SK-N-SH (cell line): ENCODE results near the gene SPEM1. TPM values are rescaled to one million over a fixed set of nuclear protein-coding genes. Genes with fewer than 3 reads are reported as not detected.
A peak's percentile ranks its signal among the peaks of the same experiment; 100 is the strongest.

Experiments
- CTCF ChIA-PET: fragments of 300-600, 350-600 bp; formaldehyde crosslinking; extraction: SDS; loops from one replicate; lab custom pipeline; 2021; lab: Yijun Ruan, JAX
- POLR2A ChIA-PET: fragments of 350-600 bp; sonication (Branson Sonifier 250); formaldehyde crosslinking; extraction: SDS; loops from one replicate; lab custom pipeline; 2020; ENCODE audit warnings: antibody characterized with exemption, inconsistent platforms; lab: Yijun Ruan, JAX
- DNase-seq: peaks from one replicate; pipeline ENCODE4 v3.0.0; 2012
- H2AFZ ChIP-seq: fragments of 200-600 bp; sonication (generic); 2 replicates; pipeline ENCODE4 v1.8.1; 2016; ENCODE audit warnings: antibody characterized with exemption, mild to moderate bottlenecking, low read depth
- H3F3A ChIP-seq: fragments of 200-600 bp; sonication (generic); replicated peaks from 2 replicates; pipeline ENCODE3; 2016; ENCODE audit warnings: antibody characterized with exemption, mild to moderate bottlenecking; ENCODE audit not compliant: insufficient read depth
- H3K27ac ChIP-seq, 2 experiments: fragments of 200-500 bp in 1 of 2; fragments of 200-600 bp in 1 of 2; sonication (Bioruptor generic) in 1 of 2; sonication (generic), shearing (Covaris generic) in 1 of 2; 2 replicates each; pipeline versions ENCODE4 v1.5.1 to v1.6.1; 2014 to 2016; ENCODE audit warnings: low read depth in 2 of 2, inconsistent platforms in 1 of 2, low read length in 1 of 2, mild to moderate bottlenecking in 1 of 2, mixed read lengths in 1 of 2
- H3K27me3 ChIP-seq: fragments of 200-600 bp; sonication (generic), shearing (Covaris generic); 2 replicates; pipeline ENCODE4 v1.6.1; 2016; ENCODE audit warnings: mixed run types; ENCODE audit not compliant: insufficient read depth
- H3K36me3 ChIP-seq, 2 experiments: fragments of 200-500 bp in 1 of 2; fragments of 200-600 bp in 1 of 2; sonication (Bioruptor generic) in 1 of 2; sonication (generic) in 1 of 2; replicated peaks in 1 of 2; 2 replicates each; pipeline versions ENCODE3 to v1.5.1; 2014 to 2016; ENCODE audit warnings: low read length in 1 of 2, mild to moderate bottlenecking in 1 of 2; ENCODE audit not compliant: insufficient read depth in 2 of 2, control insufficient read depth in 1 of 2
- H3K4me1 ChIP-seq, 2 experiments: fragments of 200-500 bp in 1 of 2; fragments of 200-600 bp in 1 of 2; sonication (Bioruptor generic) in 1 of 2; sonication (generic), shearing (Covaris generic) in 1 of 2; 2 replicates each; pipeline versions ENCODE4 v1.5.1 to v1.6.1; 2014 to 2016; ENCODE audit warnings: low read depth in 1 of 2, low read length in 1 of 2, mixed run types in 1 of 2; ENCODE audit not compliant: insufficient read depth in 2 of 2, control insufficient read depth in 1 of 2
- H3K4me2 ChIP-seq: fragments of 200-600 bp; sonication (generic), shearing (Covaris generic); 2 replicates; pipeline ENCODE4 v1.6.1; 2017; ENCODE audit warnings: mixed run types
- H3K4me3 ChIP-seq, 2 experiments: fragments of 200-500 bp in 1 of 2; fragments of 200-600 bp in 1 of 2; sonication (Bioruptor generic) in 1 of 2; sonication (generic), shearing (Covaris generic) in 1 of 2; 2 replicates each; pipeline versions ENCODE4 v1.5.1 to v1.8.1; 2014 to 2016; ENCODE audit warnings: low read depth in 2 of 2, inconsistent platforms in 1 of 2, low read length in 1 of 2, mild to moderate bottlenecking in 1 of 2, mixed read lengths in 1 of 2, moderate library complexity in 1 of 2
- H3K79me2 ChIP-seq: fragments of 200-600 bp; sonication (generic); 2 replicates; pipeline ENCODE4 v1.8.1; 2017; ENCODE audit warnings: mild to moderate bottlenecking; ENCODE audit not compliant: insufficient read depth
- H3K9ac ChIP-seq: fragments of 200-600 bp; sonication (generic); 2 replicates; pipeline ENCODE4 v1.6.1; 2017; ENCODE audit warnings: mixed run types
- H3K9me2 ChIP-seq: fragments of 200-600 bp; sonication (generic); 2 replicates; pipeline ENCODE4 v1.6.1; 2017; ENCODE audit warnings: mixed run types
- H3K9me3 ChIP-seq: fragments of 200-600 bp; sonication (generic); 2 replicates; pipeline ENCODE4 v1.6.1; 2017; ENCODE audit warnings: mixed run types, mild to moderate bottlenecking, moderate library complexity
- H4K20me1 ChIP-seq: fragments of 200-600 bp; sonication (generic); 2 replicates; pipeline ENCODE4 v1.6.1; 2017; ENCODE audit warnings: mild to moderate bottlenecking, mixed run types; ENCODE audit not compliant: insufficient read depth
- EP300 ChIP-seq, 2 experiments: IDR thresholded peaks; 2 replicates each; pipeline versions ENCODE4 v1.4.0 to v1.6.1; 2012; ENCODE audit warnings: borderline replicate concordance in 1 of 2, low read depth in 1 of 2, low read length in 1 of 2
- FOXJ3 ChIP-seq: sonication (generic); formaldehyde crosslinking; IDR thresholded peaks from 2 replicates; pipeline ENCODE4 v1.5.1; 2020; ENCODE audit warnings: mild to moderate bottlenecking, missing genetic modification reagents
- FOXM1 ChIP-seq: IDR thresholded peaks from 2 replicates; pipeline ENCODE4 v1.4.0; 2012; ENCODE audit warnings: low read depth, mild to moderate bottlenecking
- IRF3 ChIP-seq: fragments of 150-350 bp; IDR thresholded peaks from 2 replicates; pipeline ENCODE4 v1.6.1; 2016; ENCODE audit warnings: mild to moderate bottlenecking, low read depth, low read length
- MEF2A ChIP-seq: IDR thresholded peaks from 2 replicates; pipeline ENCODE4 v1.4.0; 2012; ENCODE audit warnings: low read depth, borderline replicate concordance
- MXI1 ChIP-seq: IDR thresholded peaks from 2 replicates; pipeline ENCODE4 v1.6.1; 2012; ENCODE audit warnings: mild to moderate bottlenecking, low read depth, low read length, improper control_type of control experiment
- PBX3 ChIP-seq: IDR thresholded peaks from 2 replicates; pipeline ENCODE4; 2012
- SMC3 ChIP-seq: IDR thresholded peaks from 2 replicates; pipeline ENCODE4 v1.6.1; 2012; ENCODE audit warnings: low read depth, low read length, improper control_type of control experiment
- TCF12 ChIP-seq: IDR thresholded peaks from 2 replicates; pipeline ENCODE4 v1.4.0; 2012
- USF2 ChIP-seq: fragments of 150-350 bp; IDR thresholded peaks from 2 replicates; pipeline ENCODE4 v1.6.1; 2017; ENCODE audit warnings: antibody characterized with exemption, low read length, low read depth, borderline replicate concordance
- whole genome bisulfite sequencing: methylation state at CpG from one replicate; pipeline ENCODE4 v1.1.6; 2017; ENCODE audit warnings: low lambda C conversion rate; 5-methylcytosine and 5-hydroxymethylcytosine counted together
- polyA plus RNA-seq, 3 experiments: library from polyadenylated mRNA; depleted of rRNA; stranded (reverse); fragments of >200 nt; gene quantifications; 2 replicates each; pipeline ENCODE4 v1.2.3, GENCODE V29; 2012
- TF ChIP-seq, protein P1 (sequence below): IDR thresholded peaks from 2 replicates; pipeline ENCODE4 v1.4.0; 2012; ENCODE audit warnings: low read depth, borderline replicate concordance
- TF ChIP-seq, protein P2 (sequence below): IDR thresholded peaks from 2 replicates; pipeline ENCODE4 v1.4.0; 2012; ENCODE audit warnings: low read depth

Gene SPEM1
- polyA plus RNA-seq, 1 of the 3 experiments (the other 2 are of a cell fraction): not detected

- H3K4me1 ChIP-seq: peaks cover 5 to 21% of the 10 kb centered on the region in 2 experiments; a peak in 2 of 4 replicates
- H3K9me2 ChIP-seq: no peaks in the 10 kb centered on the region
- 35% methylated on average over 12 of the region's 12 CpGs for WGBS
- TF ChIP-seq FOXM1 (no peak), IRF3 (no peak)
- ChIA-PET CTCF (interaction anchor here (0.7 to 4.9 kb wide), 8 partner anchors 10 to 155 kb away, joined by 3 to 28 read pairs (median 4); partner anchors contain the start of genes SENP3 and TMEM95), POLR2A (interaction anchor here (1.0 kb wide), 1 partner anchor 281 kb away, joined by 3 read pairs; the partner anchor contains the start of gene TP53)
- peaks cover 14 to 20% of the 10 kb centered on the region in 2 experiments for H3K36me3 ChIP-seq
- peak overlapping the region; percentile 78 to 91 for H3K4me3 ChIP-seq
- H3K79me2 ChIP-seq: peaks cover 45% of the 10 kb centered on the region
- H3K4me2 ChIP-seq: peak overlapping the region; percentile 100
- H3F3A ChIP-seq: peaks cover 14% of the 10 kb centered on the region
- no peaks in the 10 kb centered on the region for H3K9me3 ChIP-seq
- H2AFZ ChIP-seq: no peak overlapping the region
- no peak for DNase-seq
- peak overlapping the region in 1 of 2 experiments; percentile 88; a peak in 2 of 4 replicates for H3K27ac ChIP-seq
- no peaks in the 10 kb centered on the region for H3K27me3 ChIP-seq
- peak overlapping the region; percentile 94 for H3K9ac ChIP-seq
- peaks cover 11% of the 10 kb centered on the region; the same call in 1 of the 2 replicates for H4K20me1 ChIP-seq
Measured at GRCh38 chr17:7406235-7406825, 13.8 kb upstream of the SPEM1 start.

- H3K4me1 ChIP-seq: peaks cover 5 to 21% of the 10 kb centered on the region in 2 experiments; a peak in 2 of 4 replicates
- H3K27me3 ChIP-seq: no peaks in the 10 kb centered on the region
- peaks cover 11% of the 10 kb centered on the region; the same call in 1 of the 2 replicates for H4K20me1 ChIP-seq
- no peak for DNase-seq
- H3K9me2 ChIP-seq: no peaks in the 10 kb centered on the region
- H3K36me3 ChIP-seq: peaks cover 10 to 24% of the 10 kb centered on the region in 2 experiments
- no peak overlapping the region for H3K27ac ChIP-seq
- H2AFZ ChIP-seq: no peak overlapping the region
- H3K79me2 ChIP-seq: peaks cover 40% of the 10 kb centered on the region
- H3K4me3 ChIP-seq: peak overlapping the region in 1 of 2 experiments; percentile 47; a peak in 1 of 4 replicates
- peak overlapping the region; percentile 100 for H3K4me2 ChIP-seq
- CTCF ChIA-PET: interaction anchor here (0.7 to 4.9 kb wide), 7 partner anchors 10 to 154 kb away, joined by 3 to 28 read pairs (median 4); partner anchors contain the start of genes SENP3 and TMEM95
- no peak overlapping the region for H3K9ac ChIP-seq
- no peaks in the 10 kb centered on the region for H3K9me3 ChIP-seq
- H3F3A ChIP-seq: peaks cover 11% of the 10 kb centered on the region
- TF ChIP-seq MXI1: no peak
- no peak for TF ChIP-seq EP300 (IDR thresholded peaks at IDR 0.05; ENCODE audit: borderline replicate concordance in 1 of 2, low read depth in 1 of 2, low read length in 1 of 2)
- TF ChIP-seq, protein P1, sequence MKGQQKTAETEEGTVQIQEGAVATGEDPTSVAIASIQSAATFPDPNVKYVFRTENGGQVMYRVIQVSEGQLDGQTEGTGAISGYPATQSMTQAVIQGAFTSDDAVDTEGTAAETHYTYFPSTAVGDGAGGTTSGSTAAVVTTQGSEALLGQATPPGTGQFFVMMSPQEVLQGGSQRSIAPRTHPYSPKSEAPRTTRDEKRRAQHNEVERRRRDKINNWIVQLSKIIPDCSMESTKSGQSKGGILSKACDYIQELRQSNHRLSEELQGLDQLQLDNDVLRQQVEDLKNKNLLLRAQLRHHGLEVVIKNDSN: no peak
- no peak for TF ChIP-seq TCF12
- TF ChIP-seq PBX3: no peak
- TF ChIP-seq SMC3: no peak
- no peak for TF ChIP-seq USF2
- TF ChIP-seq MEF2A: no peak
- TF ChIP-seq, protein P2, sequence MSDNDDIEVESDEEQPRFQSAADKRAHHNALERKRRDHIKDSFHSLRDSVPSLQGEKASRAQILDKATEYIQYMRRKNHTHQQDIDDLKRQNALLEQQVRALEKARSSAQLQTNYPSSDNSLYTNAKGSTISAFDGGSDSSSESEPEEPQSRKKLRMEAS: no peak
- no peak for TF ChIP-seq IRF3
- no peak for TF ChIP-seq FOXJ3
- POLR2A ChIA-PET: no interaction called here
- 84% methylated on average over 13 of the region's 13 CpGs for WGBS
Measured at GRCh38 chr17:7407082-7407481, 13.0 kb upstream of the SPEM1 start.
